ENCODE data around the gene GAGE10. TPM values are rescaled to one million over a fixed set of nuclear protein-coding genes. Genes with fewer than 3 reads are reported as not detected.

Gene GAGE10
- total and polyA plus RNA-seq, 9 of the 15 experiments (the other 6 are each of a cell fraction or from before 2014, with no cell fraction given): 0.80 to 3.1 (median 0.96) TPM; not detected in 4

- TF ChIP-seq CHD7 (IDR thresholded peaks at IDR 0.05; ENCODE audit: low read depth, low read length): no peak
- no peak for TF ChIP-seq GATA2 (CRISPR knock-in tag; IDR thresholded peaks at IDR 0.05)
- TF ChIP-seq MTF1 (CRISPR knock-in tag; IDR thresholded peaks at IDR 0.05; ENCODE audit: borderline replicate concordance): no peak
- TF ChIP-seq, protein P1, sequence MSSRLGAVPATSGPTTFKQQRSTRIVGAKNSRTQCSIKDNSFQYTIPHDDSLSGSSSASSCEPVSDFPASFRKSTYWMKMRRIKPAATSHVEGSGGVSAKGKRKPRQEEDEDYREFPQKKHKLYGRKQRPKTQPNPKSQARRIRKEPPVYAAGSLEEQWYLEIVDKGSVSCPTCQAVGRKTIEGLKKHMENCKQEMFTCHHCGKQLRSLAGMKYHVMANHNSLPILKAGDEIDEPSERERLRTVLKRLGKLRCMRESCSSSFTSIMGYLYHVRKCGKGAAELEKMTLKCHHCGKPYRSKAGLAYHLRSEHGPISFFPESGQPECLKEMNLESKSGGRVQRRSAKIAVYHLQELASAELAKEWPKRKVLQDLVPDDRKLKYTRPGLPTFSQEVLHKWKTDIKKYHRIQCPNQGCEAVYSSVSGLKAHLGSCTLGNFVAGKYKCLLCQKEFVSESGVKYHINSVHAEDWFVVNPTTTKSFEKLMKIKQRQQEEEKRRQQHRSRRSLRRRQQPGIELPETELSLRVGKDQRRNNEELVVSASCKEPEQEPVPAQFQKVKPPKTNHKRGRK (tag; IDR thresholded peaks at IDR 0.05): peak; percentile 44; the same call in 1 of the 2 replicates
- peak; percentile 43; the same call in 1 of the 2 replicates for TF ChIP-seq TAL1 (IDR thresholded peaks at IDR 0.05)
- peak; percentile 87 for TF ChIP-seq HMBOX1 (IDR thresholded peaks at IDR 0.05)
- 0 out of 2 replicates have a peak, but pooled peaks have one; percentile 24 for TF ChIP-seq DPF2 (IDR thresholded peaks at IDR 0.05)
- TF ChIP-seq FOXA1 (IDR thresholded peaks at IDR 0.05; ENCODE audit: borderline replicate concordance): no peak
- TF ChIP-seq RUNX1 (IDR thresholded peaks at IDR 0.05; ENCODE audit: low read depth): no peak
- no peak for TF ChIP-seq BRD9 (IDR thresholded peaks at IDR 0.05; ENCODE audit: low read depth, partially characterized antibody)
- no peak for TF ChIP-seq THRA (IDR thresholded peaks at IDR 0.05)
- TF ChIP-seq KDM5B (IDR thresholded peaks at IDR 0.05; ENCODE audit: insufficient replicate concordance, low read depth, low read length): no peak
Measured at GRCh38 chrX:49316085-49316484, 12.6 kb downstream of the GAGE10 start (continued).
